ENCODE measurements around the gene SERPINB6.

- TF ChIP-seq CTCF (IDR thresholded peaks at IDR 0.05 in 8 of 11, conservative IDR thresholded peaks at IDR 0.05 in 3 of 11): no peak
- TF ChIP-seq POLR2A (IDR thresholded peaks at IDR 0.05): no peak
- no peak for TF ChIP-seq POLR2AphosphoS5 (IDR thresholded peaks at IDR 0.05)
These were observed 2.3 kb upstream of the SERPINB6 start for GRCh38 chr6:2973676-2974075.
